Central memory CD8-positive, alpha-beta T cell (primary cell): ENCODE measurements around the gene ZNF532.
"Not testable (repeated sequence)": the region's sequence is repeated elsewhere in the genome, so short reads cannot be mapped to it uniquely, and the experiment has no call there.

Experiments used
- ATAC-seq: fragments of 150-1000 bp; cut with Tn5 transposase; replicated peaks from 2 replicates; pipeline ENCODE4 v1.10.0; 2022; ENCODE audit warnings: mild to moderate bottlenecking, moderate FRiP score, moderate number of reproducible peaks; ENCODE audit not compliant: poor library complexity, severe bottlenecking; ENCODE audit errors: extremely low read depth
- DNase-seq, 2 donors: peaks; one replicate each; pipeline ENCODE4 v3.0.0; 2021; ENCODE audit warnings: low spot score in 2 of 2
- H3K27ac Mint-ChIP-seq: one replicate; pipeline ENCODE4 v1.8.0; 2022; ENCODE audit warnings: low read depth, mild to moderate bottlenecking, moderate library complexity, mixed read lengths
- H3K27me3 Mint-ChIP-seq: one replicate; pipeline ENCODE4 v1.8.0; 2022; ENCODE audit warnings: mixed read lengths
- H3K36me3 Mint-ChIP-seq: one replicate; pipeline ENCODE4 v1.8.0; 2022; ENCODE audit warnings: mild to moderate bottlenecking, moderate library complexity, mixed read lengths; ENCODE audit not compliant: insufficient read depth
- H3K4me1 Mint-ChIP-seq: one replicate; pipeline ENCODE4 v1.8.0; 2022; ENCODE audit warnings: mixed read lengths
- H3K4me3 Mint-ChIP-seq: one replicate; pipeline ENCODE4 v1.8.0; 2022; ENCODE audit warnings: mild to moderate bottlenecking, moderate library complexity, mixed read lengths
- H3K9me3 Mint-ChIP-seq: one replicate; pipeline ENCODE4 v1.8.0; 2022; ENCODE audit warnings: mixed read lengths

Gene ZNF532

GRCh38 chr18:58901143-58901542, 36.5 kb downstream of the ZNF532 start:
- H3K27me3 Mint-ChIP-seq: no peaks in the 10 kb centered on the region
- H3K4me3 Mint-ChIP-seq: no peak overlapping the region
- ATAC-seq: no peak
- H3K9me3 Mint-ChIP-seq: no peaks in the 10 kb centered on the region
- no peak for DNase-seq
- H3K27ac Mint-ChIP-seq: no peak overlapping the region
- peaks cover 11% of the 10 kb centered on the region for H3K36me3 Mint-ChIP-seq
- peaks cover 32% of the 10 kb centered on the region for H3K4me1 Mint-ChIP-seq

DNA sequence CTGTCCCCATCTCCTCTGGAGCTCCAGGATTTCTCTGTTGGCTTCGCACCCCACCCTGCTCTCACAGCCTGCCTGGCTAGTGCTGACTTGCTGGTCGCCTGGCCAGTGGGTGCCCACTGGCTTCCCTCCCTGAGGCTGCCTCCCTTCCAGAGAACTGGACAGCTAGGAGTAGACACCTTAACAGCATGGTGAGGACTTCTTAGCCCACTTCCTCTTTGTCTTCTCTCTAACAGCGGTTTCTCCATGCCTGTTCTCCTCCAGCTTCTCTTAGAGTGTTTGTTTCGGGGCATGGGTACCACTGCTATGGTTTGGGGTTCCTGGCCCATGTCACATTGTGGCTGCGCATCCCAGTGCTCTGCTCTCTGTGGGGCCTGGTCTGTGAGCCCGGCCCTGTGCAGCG, 37.1 kb downstream of the ZNF532 start:
- Mint-ChIP-seq H3K27ac (no peak overlapping the region), H3K4me1 (peaks cover 25% of the 10 kb centered on the region), H3K27me3 (no peaks in the 10 kb centered on the region), H3K36me3 (peaks cover 9% of the 10 kb centered on the region), H3K4me3 (no peak overlapping the region), H3K9me3 (no peaks in the 10 kb centered on the region)
- DNase-seq (no peak), ATAC-seq (no peak)

- ATAC-seq (no peak), DNase-seq (no peak)
- Mint-ChIP-seq H3K27me3 (no peaks in the 10 kb centered on the region), H3K36me3 (peaks cover 13% of the 10 kb centered on the region), H3K27ac (no peak overlapping the region), H3K4me3 (no peak overlapping the region), H3K9me3 (no peaks in the 10 kb centered on the region), H3K4me1 (peaks cover 24% of the 10 kb centered on the region)
These were observed 38.3 kb downstream of the ZNF532 start for GRCh38 chr18:58902961-58903360.

GRCh38 chr18:58903533-58903932, 38.9 kb downstream of the ZNF532 start:
- ATAC-seq (no peak), DNase-seq (no peak)
- no peaks in the 10 kb centered on the region for H3K9me3 Mint-ChIP-seq
- H3K4me1 Mint-ChIP-seq: peaks cover 24% of the 10 kb centered on the region
- H3K27ac Mint-ChIP-seq: no peak overlapping the region
- H3K27me3 Mint-ChIP-seq: no peaks in the 10 kb centered on the region
- no peak overlapping the region for H3K4me3 Mint-ChIP-seq
- peaks cover 13% of the 10 kb centered on the region for H3K36me3 Mint-ChIP-seq

DNA sequence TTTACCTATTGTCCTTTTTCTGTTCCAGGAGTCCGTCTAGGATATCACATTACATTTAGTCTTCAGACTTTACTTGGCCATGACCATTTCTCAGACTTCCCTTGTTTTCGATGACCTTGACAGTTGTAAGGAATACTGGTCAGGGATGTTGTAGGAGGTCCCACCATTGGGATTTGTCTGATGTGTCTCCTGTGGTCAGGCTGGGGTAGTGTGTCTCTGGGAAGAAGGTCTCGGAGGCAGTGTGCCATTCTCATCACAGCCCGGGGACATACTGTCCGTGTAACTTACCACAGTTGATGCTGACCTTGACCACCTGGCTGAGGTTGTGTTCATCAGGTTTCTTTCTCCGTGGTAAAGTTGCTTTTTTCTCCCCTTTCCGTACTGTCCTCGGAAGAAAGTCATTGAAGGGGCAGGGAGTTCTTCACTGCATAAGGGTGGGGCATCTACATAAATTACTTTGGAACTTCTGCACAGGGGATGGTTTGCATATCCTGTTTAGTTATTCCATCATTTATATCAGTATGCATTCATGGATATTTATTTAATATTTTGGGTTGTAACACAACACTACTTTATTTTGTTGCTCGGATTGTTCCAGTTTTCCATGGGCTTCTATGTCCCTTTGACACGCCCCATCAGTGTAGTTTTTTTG, 41.2 kb downstream of the ZNF532 start:
- no peaks in the 10 kb centered on the region for H3K27me3 Mint-ChIP-seq
- ATAC-seq: no peak
- no peak overlapping the region for H3K27ac Mint-ChIP-seq
- DNase-seq: no peak
- no peaks in the 10 kb centered on the region for H3K9me3 Mint-ChIP-seq
- peaks cover 13% of the 10 kb centered on the region for H3K36me3 Mint-ChIP-seq
- H3K4me3 Mint-ChIP-seq: no peak overlapping the region
- peaks cover 22% of the 10 kb centered on the region for H3K4me1 Mint-ChIP-seq

DNA sequence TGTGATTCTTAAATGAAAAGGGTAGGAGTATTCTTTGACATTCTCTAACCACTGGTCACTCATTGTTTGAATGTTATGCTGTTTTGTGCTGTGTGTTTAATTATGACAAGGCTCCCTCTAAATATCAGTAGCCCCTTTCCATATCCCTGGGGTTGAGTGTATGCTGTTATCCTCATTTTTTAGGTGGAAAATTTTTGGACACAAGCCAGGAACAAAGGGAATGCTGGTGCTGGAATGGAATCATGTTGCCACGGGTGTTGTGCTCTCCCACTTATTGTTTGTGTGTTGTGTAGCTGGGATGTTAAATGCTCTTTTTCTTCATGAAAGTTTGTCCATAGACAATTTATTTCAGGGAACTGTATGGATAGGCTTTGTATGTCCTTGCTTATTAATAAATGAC, 43.3 kb downstream of the ZNF532 start:
- Mint-ChIP-seq H3K27ac (no peak overlapping the region), H3K4me3 (no peak overlapping the region)

DNA sequence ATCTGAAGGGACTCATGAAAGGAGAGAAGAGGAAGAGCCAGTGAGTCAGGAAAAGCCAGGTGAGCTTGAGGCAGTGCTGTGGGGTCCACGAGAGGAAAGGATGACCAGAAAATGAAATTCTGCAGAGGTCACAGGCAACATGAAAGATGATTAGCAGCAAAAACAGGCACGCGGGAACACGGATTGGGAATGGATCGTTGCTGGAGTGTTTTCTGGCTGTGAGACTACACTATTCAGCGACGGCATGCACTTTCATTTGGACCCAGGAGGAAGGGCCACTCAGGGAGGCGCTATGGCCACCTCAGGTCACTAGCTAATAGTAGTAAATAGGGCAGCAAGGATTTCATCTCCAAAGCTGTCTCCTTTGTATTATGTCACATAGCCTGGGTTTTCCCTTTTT, 44.8 kb downstream of the ZNF532 start:
- ATAC-seq: no peak
- H3K36me3 Mint-ChIP-seq: peaks cover 13% of the 10 kb centered on the region
- H3K27ac Mint-ChIP-seq: no peak overlapping the region
- no peaks in the 10 kb centered on the region for H3K9me3 Mint-ChIP-seq
- no peak overlapping the region for H3K4me3 Mint-ChIP-seq
- no peak for DNase-seq
- H3K27me3 Mint-ChIP-seq: no peaks in the 10 kb centered on the region
- peaks cover 34% of the 10 kb centered on the region for H3K4me1 Mint-ChIP-seq

More for the DNA sequence above, 43.3 kb downstream of the ZNF532 start:
- DNase-seq (no peak), ATAC-seq (no peak)
- H3K4me1 Mint-ChIP-seq: peaks cover 32% of the 10 kb centered on the region
- H3K36me3 Mint-ChIP-seq: peaks cover 15% of the 10 kb centered on the region
- no peaks in the 10 kb centered on the region for H3K27me3 Mint-ChIP-seq
- no peaks in the 10 kb centered on the region for H3K9me3 Mint-ChIP-seq

- no peak for ATAC-seq
- Mint-ChIP-seq H3K4me3 (no peak overlapping the region), H3K9me3 (no peaks in the 10 kb centered on the region), H3K4me1 (peaks cover 43% of the 10 kb centered on the region), H3K27ac (peak overlapping the region; percentile 77), H3K36me3 (peaks cover 13% of the 10 kb centered on the region), H3K27me3 (no peaks in the 10 kb centered on the region)
- DNase-seq: no peak
These were observed 46.6 kb downstream of the ZNF532 start for GRCh38 chr18:58911241-58911640.

DNA sequence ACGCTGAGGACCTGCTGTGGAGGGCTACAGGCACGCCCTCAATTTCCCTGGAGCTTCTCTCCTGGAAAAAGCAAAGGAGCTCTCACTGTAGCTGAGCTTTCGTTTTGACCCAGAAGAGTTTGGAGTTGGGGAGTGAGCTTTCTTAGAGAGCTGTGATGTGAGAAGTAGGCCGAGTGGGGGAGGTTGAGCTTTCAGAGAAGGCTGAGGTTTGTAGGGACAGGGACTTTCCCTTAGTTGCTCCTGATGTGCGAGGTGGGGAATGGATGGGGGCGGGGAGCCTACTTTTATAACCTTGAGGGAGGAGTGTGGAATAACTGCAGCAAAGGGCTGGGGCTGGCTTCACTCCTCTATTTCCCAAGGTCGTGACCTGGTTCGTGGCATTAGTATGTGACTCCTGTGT, 47.1 kb downstream of the ZNF532 start:
- H3K4me3 Mint-ChIP-seq: no peak overlapping the region

GRCh38 chr18:58915006-58915799, 50.5 kb downstream of the ZNF532 start:
- H3K36me3 Mint-ChIP-seq: peaks cover 15% of the 10 kb centered on the region
- ATAC-seq (no peak), DNase-seq (no peak)
- no peak overlapping the region for H3K27ac Mint-ChIP-seq
- peaks cover 43% of the 10 kb centered on the region for H3K4me1 Mint-ChIP-seq
- H3K4me3 Mint-ChIP-seq: no peak overlapping the region
- H3K27me3 Mint-ChIP-seq: no peaks in the 10 kb centered on the region
- no peaks in the 10 kb centered on the region for H3K9me3 Mint-ChIP-seq

More for the DNA sequence above, 47.1 kb downstream of the ZNF532 start:
- peak overlapping the region; percentile 77 for H3K27ac Mint-ChIP-seq
- H3K9me3 Mint-ChIP-seq: no peaks in the 10 kb centered on the region
- ATAC-seq (no peak), DNase-seq (no peak)
- H3K36me3 Mint-ChIP-seq: peaks cover 12% of the 10 kb centered on the region
- no peaks in the 10 kb centered on the region for H3K27me3 Mint-ChIP-seq
- H3K4me1 Mint-ChIP-seq: peaks cover 43% of the 10 kb centered on the region

DNA sequence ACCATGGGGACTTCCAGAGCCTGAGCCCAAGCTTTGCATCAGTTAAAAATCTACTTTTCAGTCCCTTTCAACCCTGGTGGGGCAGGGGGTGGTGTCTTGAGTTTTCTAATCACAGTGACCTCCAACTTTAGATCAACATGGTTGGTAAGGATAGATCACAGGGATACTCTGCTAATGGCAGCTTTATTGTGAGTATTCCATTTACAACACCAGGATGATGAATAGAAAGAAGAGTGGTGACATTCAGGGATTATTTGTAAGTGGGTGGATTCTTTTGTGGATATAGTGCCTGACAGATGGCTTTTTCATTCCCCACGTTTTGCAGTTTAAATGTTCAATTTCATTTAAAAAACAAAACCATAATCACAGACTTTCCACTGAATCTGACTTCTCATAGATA, 51.3 kb downstream of the ZNF532 start:
- Mint-ChIP-seq H3K9me3 (no peaks in the 10 kb centered on the region), H3K4me1 (peaks cover 44% of the 10 kb centered on the region), H3K27ac (no peak overlapping the region), H3K36me3 (peaks cover 15% of the 10 kb centered on the region), H3K27me3 (no peaks in the 10 kb centered on the region), H3K4me3 (no peak overlapping the region)
- ATAC-seq: no peak
- no peak for DNase-seq

DNA sequence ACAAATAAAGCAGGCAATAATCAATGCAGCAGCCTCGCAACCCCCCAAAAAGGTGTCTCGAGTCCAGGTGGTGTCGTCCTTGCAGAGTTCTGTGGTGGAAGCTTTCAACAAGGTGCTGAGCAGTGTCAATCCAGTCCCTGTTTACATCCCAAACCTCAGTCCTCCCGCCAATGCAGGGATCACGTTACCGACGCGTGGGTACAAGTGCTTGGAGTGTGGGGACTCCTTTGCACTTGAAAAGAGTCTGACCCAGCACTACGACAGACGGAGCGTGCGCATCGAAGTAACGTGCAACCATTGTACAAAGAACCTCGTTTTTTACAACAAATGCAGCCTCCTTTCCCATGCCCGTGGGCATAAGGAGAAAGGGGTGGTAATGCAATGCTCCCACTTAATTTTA, 55.3 kb downstream of the ZNF532 start:
- ATAC-seq: not testable (repeated sequence)

GRCh38 chr18:58922995-58923394, 58.3 kb downstream of the ZNF532 start:
- no peaks in the 10 kb centered on the region for H3K9me3 Mint-ChIP-seq
- H3K27me3 Mint-ChIP-seq: no peaks in the 10 kb centered on the region
- peaks cover 15% of the 10 kb centered on the region for H3K36me3 Mint-ChIP-seq
- H3K27ac Mint-ChIP-seq: no peak overlapping the region
- DNase-seq (no peak), ATAC-seq (no peak)
- H3K4me3 Mint-ChIP-seq: no peak overlapping the region
- peaks cover 24% of the 10 kb centered on the region for H3K4me1 Mint-ChIP-seq

More for the DNA sequence above, 55.3 kb downstream of the ZNF532 start:
- H3K9me3 Mint-ChIP-seq, H3K27me3 Mint-ChIP-seq, H3K4me3 Mint-ChIP-seq, H3K27ac Mint-ChIP-seq, DNase-seq: not testable (repeated sequence)
- Mint-ChIP-seq H3K4me1 (peaks cover 17% of the 10 kb centered on the region), H3K36me3 (peaks cover 13% of the 10 kb centered on the region)
